GM12878 (cell line): ENCODE data around the gene MAP4. TPM values are rescaled to one million over a fixed set of nuclear protein-coding genes. Genes with fewer than 3 reads are reported as not detected.

Source experiments
- ATAC-seq: fragments of 200-7000 bp; cut with Tn5 transposase; 3 replicates; pipeline ENCODE4 v1.9.1; 2020; ENCODE audit warnings: mild to moderate bottlenecking, moderate library complexity
- BruUV-seq: library from RNA; stranded (reverse); fragments of 400-500 nt; replicated peaks from 2 replicates; lab custom pipeline; 2021; lab: Mats Ljungman, UMichigan
- CTCF ChIA-PET: fragments of 300-600 bp; sonication (Branson Sonifier 250); formaldehyde crosslinking; extraction: SDS; loops from one replicate; lab custom pipeline; 2021; ENCODE audit warnings: inconsistent platforms; lab: Yijun Ruan, JAX
- POLR2A ChIA-PET: fragments of 350-600 bp; formaldehyde crosslinking; extraction: SDS; loops from one replicate; lab custom pipeline; 2021; ENCODE audit warnings: inconsistent platforms; lab: Charles Lee
- RAD21 ChIA-PET: fragments of 300-600 bp; sonication (Branson Sonifier 250); formaldehyde crosslinking; loops from one replicate; lab custom pipeline; 2023; ENCODE audit warnings: antibody characterized with exemption; ENCODE audit not compliant: unreplicated experiment; lab: Charles Lee
- SMC1A ChIA-PET: fragments of 300-600 bp; sonication (Branson Sonifier 250); formaldehyde crosslinking; loops from one replicate; lab custom pipeline; 2023; ENCODE audit not compliant: unreplicated experiment, uncharacterized antibody; lab: Charles Lee
- DNase-seq: peaks from one replicate; pipeline ENCODE4 v3.0.0-alpha.2; 2011; ENCODE audit warnings: low read depth, low spot score
- FAIRE-seq: peaks from 3 replicates; lab custom pipeline; 2011; peaks lifted over from hg19 to GRCh38; lab: Jason Lieb, UNC
- H2AFZ ChIP-seq: 2 replicates; pipeline ENCODE4 v1.6.0; 2011; ENCODE audit warnings: low read depth, low read length, control low read depth; ENCODE audit not compliant: control insufficient read depth
- H3K27ac ChIP-seq: 2 replicates; pipeline ENCODE4 v1.5.1; 2011; ENCODE audit warnings: control low read depth; ENCODE audit not compliant: control insufficient read depth, insufficient read depth
- H3K27me3 ChIP-seq, 2 experiments: replicated peaks in 1 of 2; 2 replicates each; pipeline versions ENCODE4 v1.6.0 to v1.6.1; 2011; ENCODE audit warnings: low read length in 1 of 2; ENCODE audit not compliant: control insufficient read depth in 2 of 2, insufficient read depth in 2 of 2
- H3K36me3 ChIP-seq, 2 experiments: 2 replicates each; pipeline ENCODE4 v1.5.1; 2011; ENCODE audit warnings: low read length in 1 of 2; ENCODE audit not compliant: control insufficient read depth in 2 of 2, insufficient read depth in 2 of 2
- H3K4me1 ChIP-seq: 2 replicates; pipeline ENCODE4 v1.6.1; 2011; ENCODE audit warnings: mild to moderate bottlenecking, low read length, moderate library complexity, mixed read lengths; ENCODE audit not compliant: control insufficient read depth, insufficient read depth
- H3K4me2 ChIP-seq: 2 replicates; pipeline ENCODE4 v1.6.0; 2011; ENCODE audit warnings: control low read depth; ENCODE audit not compliant: control insufficient read depth, insufficient read depth
- H3K4me3 ChIP-seq: fragments of 200-600 bp; sonication (generic); 2 replicates; pipeline ENCODE4 v1.5.1; 2016
- H3K79me2 ChIP-seq: 2 replicates; pipeline ENCODE4 v1.6.0; 2011; ENCODE audit warnings: low read length; ENCODE audit not compliant: control insufficient read depth, insufficient read depth
- H3K9ac ChIP-seq: 2 replicates; pipeline ENCODE4 v1.8.0; 2011; ENCODE audit warnings: low read length, control low read depth, mixed read lengths; ENCODE audit not compliant: control insufficient read depth, insufficient read depth
- H3K9me3 ChIP-seq: replicated peaks from 3 replicates; pipeline ENCODE4 v1.5.1; 2011; ENCODE audit warnings: mild to moderate bottlenecking, low read length; ENCODE audit not compliant: control insufficient read depth, insufficient read depth
- H4K20me1 ChIP-seq: 2 replicates; pipeline ENCODE4 v1.6.0; 2011; ENCODE audit not compliant: control insufficient read depth, insufficient read depth
- BHLHE40 ChIP-seq, 2 experiments: fragments of 450-650 bp in 1 of 2; IDR thresholded peaks; 2 replicates each; pipeline ENCODE4 v1.6.1; 2011 to 2017; ENCODE audit warnings: low read depth in 2 of 2, borderline replicate concordance in 1 of 2, improper control_type of control experiment in 1 of 2, low read length in 1 of 2, mild to moderate bottlenecking in 1 of 2
- BRCA1 ChIP-seq: IDR thresholded peaks from 2 replicates; pipeline ENCODE4 v1.6.1; 2011; ENCODE audit warnings: low read depth, low read length, improper control_type of control experiment
- CTCF ChIP-seq, 3 experiments: IDR thresholded peaks in 2 of 3; conservative IDR thresholded peaks in 1 of 3; 2 replicates each; pipeline ENCODE4 v1.5.1; 2011; ENCODE audit warnings: low read depth in 3 of 3, low read length in 3 of 3, mild to moderate bottlenecking in 3 of 3, control low read depth in 2 of 3, moderate library complexity in 2 of 3, inconsistent platforms in 1 of 3, mixed read lengths in 1 of 3; ENCODE audit not compliant: control insufficient read depth in 2 of 3, insufficient read depth in 1 of 3; ENCODE audit errors: extremely low read depth in 1 of 3
- HCFC1 ChIP-seq: fragments of 150-350 bp; IDR thresholded peaks from 2 replicates; pipeline ENCODE4 v1.6.1; 2014; ENCODE audit warnings: low read length
- IKZF2 ChIP-seq, 2 experiments: fragments of 450-650 bp; IDR thresholded peaks; 2 replicates each; pipeline ENCODE4 v1.6.1; 2017; ENCODE audit warnings: mild to moderate bottlenecking in 2 of 2, moderate library complexity in 2 of 2
- KDM1A ChIP-seq: fragments of 200-600 bp; sonication (generic); IDR thresholded peaks from 2 replicates; pipeline ENCODE4 v1.6.1; 2016; ENCODE audit warnings: borderline replicate concordance
- RAD51 ChIP-seq: fragments of 450-650 bp; IDR thresholded peaks from 2 replicates; pipeline ENCODE4 v1.6.1; 2016; ENCODE audit warnings: moderate library complexity, mild to moderate bottlenecking, inconsistent platforms
- RBBP5 ChIP-seq: fragments of 200-600 bp; sonication (generic); conservative IDR thresholded peaks from 2 replicates; pipeline ENCODE4 v1.6.1; 2016
- SUPT20H ChIP-seq: IDR thresholded peaks from 2 replicates; pipeline ENCODE4 v1.6.1; 2011; ENCODE audit warnings: low read depth, mild to moderate bottlenecking, low read length, moderate library complexity, borderline replicate concordance; ENCODE audit not compliant: control insufficient read depth
- ZNF384 ChIP-seq: IDR thresholded peaks from 2 replicates; pipeline ENCODE4 v1.6.1; 2012; ENCODE audit warnings: low read depth, mild to moderate bottlenecking, low read length, improper control_type of control experiment, borderline replicate concordance
- ZZZ3 ChIP-seq: IDR thresholded peaks from 2 replicates; pipeline ENCODE4 v1.6.1; 2011; ENCODE audit warnings: low read depth; ENCODE audit not compliant: control insufficient read depth, insufficient read length
- WGBS: methylation state at CpG from one replicate; pipeline ENCODE4 v1.1.6; 2016; ENCODE audit warnings: low lambda C conversion rate; ENCODE audit not compliant: insufficient replicate concordance, insufficient coverage; ENCODE audit errors: missing lambda C conversion rate; 5-methylcytosine and 5-hydroxymethylcytosine counted together
- in situ Hi-C: fragments of 300-500 bp; cut with MboI; formaldehyde crosslinking; loops from 9 replicates; pipeline ENCODE4 v1.14.3; 2018; ENCODE audit warnings: mixed read lengths
- intact Hi-C: fragments of 100-400 bp; cut with micrococcal nuclease; formaldehyde crosslinking; loops from one replicate; pipeline ENCODE4 v1.14.2; 2022; ENCODE audit not compliant: unreplicated experiment
- polyA plus RNA-seq, 11 experiments: library from polyadenylated mRNA; depleted of rRNA in 4 of 11; unstranded in 6 of 11; stranded (reverse) in 5 of 11; fragments of >200 nt; fragmentation: Nextera tagmentation in 4 of 11; fragmentation: Illumina TruSeq in 1 of 11; extraction: Ambion mirVana in 4 of 11; extraction: Trizol in 1 of 11; gene quantifications; 1 replicate in 1 of 11; 2 replicates in 10 of 11; pipeline versions ENCODE4 v1.2.1 to v1.2.3, GENCODE V29; 2011 to 2016; ENCODE audit warnings: inconsistent platforms in 2 of 11, missing spikeins in 2 of 11, low read depth in 1 of 11
- total RNA-seq, 4 experiments: library from RNA; depleted of rRNA in 3 of 4; stranded (reverse); fragments of >200 nt in 3 of 4; fragmentation: Illumina TruSeq in 1 of 4; extraction: Trizol in 1 of 4; gene quantifications; 2 replicates each; pipeline versions ENCODE4 v1.2.1 to v1.2.3, GENCODE V29; 2013 to 2021
- TF ChIP-seq, protein P1 (sequence below): fragments of 450-650 bp; IDR thresholded peaks from 2 replicates; pipeline ENCODE4 v1.6.1; 2017; ENCODE audit warnings: mild to moderate bottlenecking, moderate library complexity
- TF ChIP-seq, protein P2 (sequence below): IDR thresholded peaks from 2 replicates; pipeline ENCODE4 v1.6.1; 2011; ENCODE audit warnings: borderline replicate concordance, low read depth, mild to moderate bottlenecking, moderate library complexity, mixed read lengths, low read length; ENCODE audit not compliant: insufficient read depth; ENCODE audit errors: extremely low read length
- TF ChIP-seq, protein P3 (sequence below): IDR thresholded peaks from 2 replicates; pipeline ENCODE4 v1.6.1; 2011; ENCODE audit warnings: mild to moderate bottlenecking, low read depth, low read length, moderate library complexity; ENCODE audit not compliant: insufficient replicate concordance

Gene MAP4
- total and polyA plus RNA-seq, 10 of the 15 experiments (the other 5 are each of a cell fraction or from before 2014, with no cell fraction given), result 22.2 to 145 (median 47.2) TPM

GRCh38 chr3:47895241-47895640, 121.0 kb downstream of the MAP4 start:
- H3K27me3 ChIP-seq, result no peaks in the 10 kb centered on the region
- ChIA-PET SMC1A (interaction anchor here (0.7 kb wide), 1 partner anchor 256 kb away, joined by 3 read pairs; no protein-coding TSS in a partner anchor), POLR2A (interaction anchor here (0.5 kb wide), 1 partner anchor 207 kb away, joined by 3 read pairs; no protein-coding TSS in a partner anchor), CTCF (no interaction called here), RAD21 (interaction anchor here (1.1 kb wide), 1 partner anchor 95 kb away, joined by 3 read pairs; no protein-coding TSS in a partner anchor)
- H2AFZ ChIP-seq, result no peak overlapping the region
- no TSS peak for BruUV-seq
- no peaks in the 10 kb centered on the region for H3K79me2 ChIP-seq
- WGBS, result 97% methylated on average over 3 of the region's 3 CpGs
- ATAC-seq, result peak; percentile 52
- FAIRE-seq, result no peak
- in situ Hi-C loops, result no loop called here
- 0 out of 2 replicates have a peak, but pooled peaks cover 3% of the 10 kb centered on the region for H3K4me1 ChIP-seq
- intact Hi-C loops, result loop anchor here (10.0 kb wide), 1 partner anchor 260 kb away; no protein-coding TSS in a partner anchor
- DNase-seq, result no peak
- H3K9ac ChIP-seq, result no peak overlapping the region
- no peak overlapping the region for H3K4me2 ChIP-seq
- H4K20me1 ChIP-seq, result no peaks in the 10 kb centered on the region
- no peak overlapping the region for H3K4me3 ChIP-seq
- peaks cover 5 to 8% of the 10 kb centered on the region in 2 experiments for H3K36me3 ChIP-seq
- TF ChIP-seq RAD51, result no peak
- TF ChIP-seq, protein P1, sequence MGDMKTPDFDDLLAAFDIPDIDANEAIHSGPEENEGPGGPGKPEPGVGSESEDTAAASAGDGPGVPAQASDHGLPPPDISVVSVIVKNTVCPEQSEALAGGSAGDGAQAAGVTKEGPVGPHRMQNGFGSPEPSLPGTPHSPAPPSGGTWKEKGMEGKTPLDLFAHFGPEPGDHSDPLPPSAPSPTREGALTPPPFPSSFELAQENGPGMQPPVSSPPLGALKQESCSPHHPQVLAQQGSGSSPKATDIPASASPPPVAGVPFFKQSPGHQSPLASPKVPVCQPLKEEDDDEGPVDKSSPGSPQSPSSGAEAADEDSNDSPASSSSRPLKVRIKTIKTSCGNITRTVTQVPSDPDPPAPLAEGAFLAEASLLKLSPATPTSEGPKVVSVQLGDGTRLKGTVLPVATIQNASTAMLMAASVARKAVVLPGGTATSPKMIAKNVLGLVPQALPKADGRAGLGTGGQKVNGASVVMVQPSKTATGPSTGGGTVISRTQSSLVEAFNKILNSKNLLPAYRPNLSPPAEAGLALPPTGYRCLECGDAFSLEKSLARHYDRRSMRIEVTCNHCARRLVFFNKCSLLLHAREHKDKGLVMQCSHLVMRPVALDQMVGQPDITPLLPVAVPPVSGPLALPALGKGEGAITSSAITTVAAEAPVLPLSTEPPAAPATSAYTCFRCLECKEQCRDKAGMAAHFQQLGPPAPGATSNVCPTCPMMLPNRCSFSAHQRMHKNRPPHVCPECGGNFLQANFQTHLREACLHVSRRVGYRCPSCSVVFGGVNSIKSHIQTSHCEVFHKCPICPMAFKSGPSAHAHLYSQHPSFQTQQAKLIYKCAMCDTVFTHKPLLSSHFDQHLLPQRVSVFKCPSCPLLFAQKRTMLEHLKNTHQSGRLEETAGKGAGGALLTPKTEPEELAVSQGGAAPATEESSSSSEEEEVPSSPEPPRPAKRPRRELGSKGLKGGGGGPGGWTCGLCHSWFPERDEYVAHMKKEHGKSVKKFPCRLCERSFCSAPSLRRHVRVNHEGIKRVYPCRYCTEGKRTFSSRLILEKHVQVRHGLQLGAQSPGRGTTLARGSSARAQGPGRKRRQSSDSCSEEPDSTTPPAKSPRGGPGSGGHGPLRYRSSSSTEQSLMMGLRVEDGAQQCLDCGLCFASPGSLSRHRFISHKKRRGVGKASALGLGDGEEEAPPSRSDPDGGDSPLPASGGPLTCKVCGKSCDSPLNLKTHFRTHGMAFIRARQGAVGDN, result no peak
- TF ChIP-seq ZZZ3, result no peak
- no peak for TF ChIP-seq HCFC1
- TF ChIP-seq SUPT20H, result no peak
- no peak for TF ChIP-seq IKZF2 (IDR thresholded peaks at IDR 0.05)
- TF ChIP-seq KDM1A, result no peak
- TF ChIP-seq, protein P2, sequence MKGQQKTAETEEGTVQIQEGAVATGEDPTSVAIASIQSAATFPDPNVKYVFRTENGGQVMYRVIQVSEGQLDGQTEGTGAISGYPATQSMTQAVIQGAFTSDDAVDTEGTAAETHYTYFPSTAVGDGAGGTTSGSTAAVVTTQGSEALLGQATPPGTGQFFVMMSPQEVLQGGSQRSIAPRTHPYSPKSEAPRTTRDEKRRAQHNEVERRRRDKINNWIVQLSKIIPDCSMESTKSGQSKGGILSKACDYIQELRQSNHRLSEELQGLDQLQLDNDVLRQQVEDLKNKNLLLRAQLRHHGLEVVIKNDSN, result no peak
- no peak for TF ChIP-seq BRCA1
- TF ChIP-seq BHLHE40 (IDR thresholded peaks at IDR 0.05; ENCODE audit: borderline replicate concordance in 1 of 2, low read depth in 2 of 2, low read length in 1 of 2), result no peak
- TF ChIP-seq, protein P3, sequence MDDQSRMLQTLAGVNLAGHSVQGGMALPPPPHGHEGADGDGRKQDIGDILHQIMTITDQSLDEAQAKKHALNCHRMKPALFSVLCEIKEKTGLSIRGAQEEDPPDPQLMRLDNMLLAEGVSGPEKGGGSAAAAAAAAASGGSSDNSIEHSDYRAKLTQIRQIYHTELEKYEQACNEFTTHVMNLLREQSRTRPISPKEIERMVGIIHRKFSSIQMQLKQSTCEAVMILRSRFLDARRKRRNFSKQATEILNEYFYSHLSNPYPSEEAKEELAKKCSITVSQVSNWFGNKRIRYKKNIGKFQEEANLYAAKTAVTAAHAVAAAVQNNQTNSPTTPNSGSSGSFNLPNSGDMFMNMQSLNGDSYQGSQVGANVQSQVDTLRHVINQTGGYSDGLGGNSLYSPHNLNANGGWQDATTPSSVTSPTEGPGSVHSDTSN, result no peak
- TF ChIP-seq CTCF (IDR thresholded peaks at IDR 0.05 in 2 of 3, conservative IDR thresholded peaks at IDR 0.05 in 1 of 3; ENCODE audit: control insufficient read depth in 2 of 3, extremely low read depth in 1 of 3, insufficient read depth in 1 of 3, low read depth in 3 of 3, low read length in 3 of 3), result no peak
- TF ChIP-seq RBBP5, result no peak
- no peak for TF ChIP-seq ZNF384
- no peaks in the 10 kb centered on the region for H3K9me3 ChIP-seq
- H3K27ac ChIP-seq, result no peak overlapping the region
